Peyer's patch (tissue), 4 donors: ENCODE results near the gene CDH6.

Source experiments
- POLR2A ChIP-seq, 2 donors: fragments of 450-650 bp; IDR thresholded peaks; one replicate each; pipeline ENCODE4 v1.5.1; 2017; ENCODE audit warnings: antibody characterized with exemption in 2 of 2, mild to moderate bottlenecking in 2 of 2, moderate library complexity in 2 of 2
- TF ChIP-seq, protein P1 (sequence below), 6 experiments: fragments of 450-650 bp in 4 of 6; fragments of 200-600 bp in 2 of 6; sonication (generic) in 1 of 6; IDR thresholded peaks; one replicate each; pipeline ENCODE4 v1.5.1; 2017 to 2019; ENCODE audit warnings: antibody characterized with exemption in 6 of 6, mild to moderate bottlenecking in 3 of 6, moderate library complexity in 1 of 6

GRCh38 chr5:31343946-31344345 is 150.5 kb downstream of the CDH6 start:
- TF ChIP-seq POLR2A (IDR thresholded peaks at IDR 0.05), result no peak
- TF ChIP-seq, protein P1, sequence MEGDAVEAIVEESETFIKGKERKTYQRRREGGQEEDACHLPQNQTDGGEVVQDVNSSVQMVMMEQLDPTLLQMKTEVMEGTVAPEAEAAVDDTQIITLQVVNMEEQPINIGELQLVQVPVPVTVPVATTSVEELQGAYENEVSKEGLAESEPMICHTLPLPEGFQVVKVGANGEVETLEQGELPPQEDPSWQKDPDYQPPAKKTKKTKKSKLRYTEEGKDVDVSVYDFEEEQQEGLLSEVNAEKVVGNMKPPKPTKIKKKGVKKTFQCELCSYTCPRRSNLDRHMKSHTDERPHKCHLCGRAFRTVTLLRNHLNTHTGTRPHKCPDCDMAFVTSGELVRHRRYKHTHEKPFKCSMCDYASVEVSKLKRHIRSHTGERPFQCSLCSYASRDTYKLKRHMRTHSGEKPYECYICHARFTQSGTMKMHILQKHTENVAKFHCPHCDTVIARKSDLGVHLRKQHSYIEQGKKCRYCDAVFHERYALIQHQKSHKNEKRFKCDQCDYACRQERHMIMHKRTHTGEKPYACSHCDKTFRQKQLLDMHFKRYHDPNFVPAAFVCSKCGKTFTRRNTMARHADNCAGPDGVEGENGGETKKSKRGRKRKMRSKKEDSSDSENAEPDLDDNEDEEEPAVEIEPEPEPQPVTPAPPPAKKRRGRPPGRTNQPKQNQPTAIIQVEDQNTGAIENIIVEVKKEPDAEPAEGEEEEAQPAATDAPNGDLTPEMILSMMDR (IDR thresholded peaks at IDR 0.05), result no peak
